Raji (cell line): ENCODE results near the gene OBP2A.

ENCODE experiments used
- POLR2A ChIP-seq: IDR thresholded peaks from 2 replicates; pipeline ENCODE4 v1.6.1; 2011; ENCODE audit warnings: low read depth, low read length, control low read depth; ENCODE audit not compliant: insufficient read depth

Gene OBP2A

GRCh38 chr9:135563039-135563476 lies 17.1 kb downstream of the OBP2A start:
- TF ChIP-seq POLR2A, result no peak

GRCh38 chr9:135563858-135564257 lies 17.9 kb downstream of the OBP2A start:
- TF ChIP-seq POLR2A, result no peak

DNA sequence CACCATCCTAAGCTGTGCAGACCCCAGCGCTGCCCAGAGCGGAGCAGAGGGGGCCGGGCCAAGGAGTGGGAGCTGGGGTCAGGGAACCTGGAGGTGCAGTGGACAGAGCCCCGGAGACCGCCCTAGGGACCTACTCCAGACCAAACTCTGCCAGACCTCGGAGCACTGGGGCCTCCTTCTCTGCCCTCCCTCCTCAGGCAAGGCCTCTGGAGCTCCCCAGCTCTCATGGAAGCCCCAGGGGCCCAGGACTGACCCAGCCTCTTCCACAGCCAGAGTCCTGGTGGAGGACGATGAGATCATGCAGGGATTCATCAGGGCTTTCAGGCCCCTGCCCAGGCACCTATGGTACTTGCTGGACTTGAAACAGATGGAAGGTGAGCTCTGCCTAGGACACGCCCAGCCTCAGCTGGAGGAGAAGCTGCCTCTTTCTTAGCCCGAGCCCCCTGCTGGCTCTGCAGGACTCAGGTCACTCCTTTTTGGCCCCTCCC lies 19.3 kb downstream of the OBP2A start:
- no peak for TF ChIP-seq POLR2A

DNA sequence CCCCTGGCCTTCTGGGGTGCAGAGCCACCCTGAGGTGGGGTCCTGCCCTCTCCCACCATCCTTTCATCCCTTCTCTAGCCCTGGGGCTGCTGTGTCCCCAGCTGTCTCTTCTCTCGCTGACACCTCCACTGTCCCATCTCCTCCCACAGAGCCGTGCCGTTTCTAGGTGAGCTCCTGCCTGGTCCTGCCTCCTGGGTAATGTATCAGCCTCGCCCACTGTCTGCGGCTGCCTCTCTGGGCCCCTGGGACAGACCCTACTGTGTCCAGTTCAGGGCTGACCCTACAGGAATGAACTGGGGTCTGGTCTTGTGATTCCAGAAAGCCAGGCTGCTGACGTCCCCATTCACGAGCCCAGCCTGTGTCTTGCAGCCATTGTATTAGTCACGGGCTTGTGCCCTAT lies 19.7 kb downstream of the OBP2A start:
- TF ChIP-seq POLR2A, result no peak

- TF ChIP-seq POLR2A, result no peak
These were observed 20.6 kb downstream of the OBP2A start for GRCh38 chr9:135566552-135566951.

GRCh38 chr9:135567311-135567710 lies 21.4 kb downstream of the OBP2A start:
- no peak for TF ChIP-seq POLR2A

DNA sequence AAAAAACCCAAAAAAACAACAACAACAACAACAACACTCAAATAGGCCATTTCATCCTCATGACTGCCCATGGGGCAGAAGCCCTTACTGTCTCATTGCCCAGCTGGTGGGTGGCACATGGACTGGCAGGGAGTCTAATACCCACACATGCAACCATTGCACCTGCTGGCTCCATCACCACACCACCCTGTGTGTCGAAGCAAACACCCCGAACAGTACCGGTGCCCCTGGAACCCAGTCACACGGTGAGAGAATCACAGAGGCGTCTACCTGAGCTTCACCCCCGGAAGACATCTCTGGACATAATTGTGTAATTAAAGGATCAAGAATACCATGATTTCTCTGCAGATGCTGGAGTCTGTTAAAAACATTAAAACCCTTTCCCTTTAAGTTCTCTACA lies 22.1 kb downstream of the OBP2A start:
- no peak for TF ChIP-seq POLR2A

DNA sequence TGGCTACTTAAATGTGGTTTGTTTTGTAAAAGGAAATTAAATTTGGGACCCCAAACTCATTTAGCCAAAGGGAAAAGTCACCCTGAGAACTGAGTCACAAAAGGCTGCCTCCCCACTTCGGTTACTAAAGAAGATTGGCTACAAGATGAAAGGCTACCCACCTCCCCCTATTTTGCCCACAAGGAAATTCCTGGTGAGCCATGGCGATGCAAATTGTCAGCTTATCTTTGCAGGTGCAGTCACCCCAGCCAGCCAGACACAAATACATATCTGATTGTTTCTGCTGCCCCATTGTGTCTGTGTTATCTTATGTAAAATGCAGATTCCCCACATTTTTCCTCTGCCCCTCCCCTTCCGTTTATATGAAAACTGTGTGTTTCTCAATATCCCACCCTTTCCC lies 24.5 kb downstream of the OBP2A start:
- no peak for TF ChIP-seq POLR2A

DNA sequence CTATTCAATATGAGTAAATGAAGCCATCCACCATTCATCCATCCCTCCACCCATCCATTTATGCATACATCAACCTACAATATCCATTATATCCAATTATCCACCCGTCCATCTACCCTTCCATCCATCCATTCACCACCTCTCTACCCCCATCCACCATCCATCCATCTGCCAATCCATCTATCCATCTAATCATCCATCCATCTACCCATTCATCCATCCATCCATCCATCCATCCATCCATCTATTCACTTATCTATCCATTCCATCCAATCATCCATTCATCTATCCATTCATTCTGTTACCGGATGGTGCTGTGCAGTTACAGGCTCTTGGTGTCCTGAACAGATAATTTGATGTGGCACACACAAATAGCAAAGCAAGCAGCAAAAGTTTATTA lies 26.3 kb downstream of the OBP2A start:
- TF ChIP-seq POLR2A, result no peak

DNA sequence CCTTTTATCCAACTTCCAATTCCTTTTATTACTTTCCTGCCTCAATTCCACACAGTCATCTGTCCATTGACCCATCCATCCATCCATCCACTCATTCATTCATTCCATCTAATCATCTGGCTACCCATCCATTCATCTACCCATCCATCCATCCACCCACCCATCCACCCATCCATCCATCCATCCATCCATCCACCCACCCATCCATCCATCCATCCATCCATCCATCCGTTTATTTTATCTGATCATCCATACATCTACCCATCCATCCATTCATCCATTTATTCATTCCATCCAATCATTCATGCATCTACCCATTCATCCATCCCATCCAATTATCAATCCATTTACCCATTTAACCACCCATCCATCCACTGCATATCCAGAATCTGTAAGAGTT lies 27.2 kb downstream of the OBP2A start:
- no peak for TF ChIP-seq POLR2A

GRCh38 chr9:135574331-135574730 lies 28.4 kb downstream of the OBP2A start:
- TF ChIP-seq POLR2A, result no peak

DNA sequence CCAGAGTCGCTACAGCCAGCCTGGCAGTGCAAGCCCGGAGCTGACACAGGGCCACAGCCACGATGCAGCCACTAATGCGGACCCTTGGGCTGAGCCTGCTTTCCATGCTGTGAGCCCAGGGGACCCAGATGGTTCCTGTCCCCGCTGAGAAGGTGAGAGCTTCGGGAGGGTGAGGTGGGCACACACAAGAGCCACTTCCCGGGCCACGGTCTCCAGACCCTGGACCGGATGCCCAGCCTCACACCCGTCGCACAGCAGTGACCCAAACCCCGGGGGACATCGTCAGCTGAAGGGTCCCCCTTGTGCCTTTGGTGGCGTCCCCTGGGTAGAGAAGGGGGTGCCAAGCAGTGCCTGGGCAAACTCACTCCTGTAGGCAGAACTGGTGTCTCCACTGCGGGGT lies 29.0 kb downstream of the OBP2A start:
- TF ChIP-seq POLR2A, result no peak

DNA sequence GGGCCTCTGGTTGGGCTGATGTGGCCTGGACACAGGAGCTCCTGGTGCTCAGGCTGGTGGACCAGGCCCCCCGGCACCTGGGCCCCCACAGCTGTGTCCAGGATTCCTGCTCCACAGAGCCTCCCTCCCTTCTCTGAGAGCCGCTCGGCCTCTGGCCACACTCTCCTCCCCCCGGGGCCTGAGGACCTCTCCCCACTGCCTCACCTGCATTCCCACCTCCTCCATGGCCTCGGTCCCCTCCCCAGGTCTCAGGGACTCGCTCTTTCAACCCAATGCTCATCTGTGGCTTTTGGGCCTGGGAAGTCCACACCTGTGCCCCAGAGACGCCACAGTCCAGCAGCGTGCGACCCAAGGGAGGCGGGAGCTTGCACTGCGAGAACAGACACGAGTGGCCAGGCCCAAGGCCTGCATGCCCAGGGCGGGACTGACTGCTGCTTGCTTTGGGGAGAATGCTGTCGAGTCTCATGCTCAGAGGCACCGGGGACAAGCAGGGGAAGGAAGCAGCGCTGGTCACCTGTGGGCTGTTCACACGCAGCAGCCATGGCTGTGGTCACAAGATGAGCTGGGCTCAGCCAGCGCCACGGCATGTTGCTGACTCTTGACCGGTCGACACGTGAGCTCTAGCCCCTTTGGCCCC lies 30.2 kb downstream of the OBP2A start:
- TF ChIP-seq POLR2A, result no peak

GRCh38 chr9:135577256-135577655 lies 31.3 kb downstream of the OBP2A start:
- TF ChIP-seq POLR2A, result no peak

GRCh38 chr9:135579356-135579755 lies 33.4 kb downstream of the OBP2A start:
- TF ChIP-seq POLR2A, result no peak

GRCh38 chr9:135579889-135580660 lies 34.1 kb downstream of the OBP2A start:
- no peak for TF ChIP-seq POLR2A
